ENCODE measurements around the gene PRR13.
"Not testable (repeated sequence)": the region's sequence is repeated elsewhere in the genome, so short reads cannot be mapped to it uniquely, and the experiment has no call there.

- not testable (repeated sequence) for TF ChIP-seq POLR2A (IDR thresholded peaks at IDR 0.05; ENCODE audit: low read length); GATA1 (IDR thresholded peaks at IDR 0.05; ENCODE audit: low read depth, low read length)
Measured at GRCh38 chr12:53481458-53481857, 39.9 kb downstream of the PRR13 start.

All from erythroblast (primary cell).